Adipocyte (in vitro differentiated cells): Measurements from ENCODE around the gene RAB5B.
"Not testable (repeated sequence)": the region's sequence is repeated elsewhere in the genome, so short reads cannot be mapped to it uniquely, and the experiment has no call there.

Experiments used
- DNase-seq: peaks from one replicate; pipeline ENCODE4 v3.0.0-alpha.2; 2015; ENCODE audit warnings: low read depth
- H3K27me3 ChIP-seq: replicated peaks from 2 replicates; pipeline ENCODE4 v1.7.0; 2013; ENCODE audit warnings: mild to moderate bottlenecking, low read length, moderate library complexity; ENCODE audit not compliant: control insufficient read depth, insufficient read depth
- H3K36me3 ChIP-seq: 2 replicates; pipeline ENCODE4 v1.7.0; 2013; ENCODE audit warnings: low read length, mild to moderate bottlenecking, moderate library complexity; ENCODE audit not compliant: control insufficient read depth, insufficient read depth, severe bottlenecking
- H3K4me1 ChIP-seq: 2 replicates; pipeline ENCODE4 v1.7.0; 2013; ENCODE audit warnings: mild to moderate bottlenecking, low read length, moderate library complexity; ENCODE audit not compliant: control insufficient read depth, insufficient read depth
- H3K4me3 ChIP-seq: 2 replicates; pipeline ENCODE4 v1.7.0; 2013; ENCODE audit warnings: mild to moderate bottlenecking, low read length, moderate library complexity
- H3K9ac ChIP-seq: 2 replicates; pipeline ENCODE4 v1.7.0; 2013; ENCODE audit warnings: mild to moderate bottlenecking, low read length, moderate library complexity
- H3K9me3 ChIP-seq: 2 replicates; pipeline ENCODE4 v1.7.0; 2013; ENCODE audit warnings: mild to moderate bottlenecking, low read length, moderate library complexity; ENCODE audit not compliant: control insufficient read depth

Gene RAB5B

GRCh38 chr12:55972456-55972855, 1.4 kb upstream of the RAB5B start:
- Histone ChIP-seq H3K4me3 (peak overlapping the region; percentile 89), H3K4me1 (peaks cover 31% of the 10 kb centered on the region), H3K9ac (peak overlapping the region; percentile 91), H3K9me3 (no peaks in the 10 kb centered on the region), H3K36me3 (peaks cover 7% of the 10 kb centered on the region), H3K27me3 (no peaks in the 10 kb centered on the region)
- peak; percentile 17 for DNase-seq

GRCh38 chr12:55972911-55973598, 823 bp upstream of the RAB5B start:
- H3K4me1 ChIP-seq = peaks cover 29% of the 10 kb centered on the region
- H3K9me3 ChIP-seq = no peaks in the 10 kb centered on the region
- peak overlapping the region; percentile 91 for H3K9ac ChIP-seq
- peak overlapping the region; percentile 89 for H3K4me3 ChIP-seq
- peaks cover 7% of the 10 kb centered on the region for H3K36me3 ChIP-seq
- H3K27me3 ChIP-seq = no peaks in the 10 kb centered on the region
- DNase-seq = no peak

GRCh38 chr12:55974308-55974730, 441 bp downstream of the RAB5B start:
- H3K36me3 ChIP-seq = peaks cover 7% of the 10 kb centered on the region
- H3K4me3 ChIP-seq = peak overlapping the region; percentile 97
- peaks cover 29% of the 10 kb centered on the region for H3K4me1 ChIP-seq
- no peaks in the 10 kb centered on the region for H3K27me3 ChIP-seq
- DNase-seq = peak; percentile 76
- H3K9me3 ChIP-seq = no peaks in the 10 kb centered on the region
- peak overlapping the region; percentile 100 for H3K9ac ChIP-seq

GRCh38 chr12:55978393-55978792, 4.5 kb downstream of the RAB5B start:
- no peaks in the 10 kb centered on the region for H3K27me3 ChIP-seq
- no peaks in the 10 kb centered on the region for H3K9me3 ChIP-seq
- DNase-seq = no peak
- peaks cover 26% of the 10 kb centered on the region for H3K36me3 ChIP-seq
- peaks cover 13% of the 10 kb centered on the region for H3K4me1 ChIP-seq
- H3K4me3 ChIP-seq = no peak overlapping the region
- no peak overlapping the region for H3K9ac ChIP-seq

GRCh38 chr12:55979069-55979468, 5.2 kb downstream of the RAB5B start:
- Histone ChIP-seq H3K9ac (no peak overlapping the region), H3K4me3 (no peak overlapping the region), H3K27me3 (no peaks in the 10 kb centered on the region), H3K9me3 (no peaks in the 10 kb centered on the region), H3K4me1 (peaks cover 13% of the 10 kb centered on the region), H3K36me3 (peaks cover 30% of the 10 kb centered on the region)
- DNase-seq = no peak

- peaks cover 51% of the 10 kb centered on the region for H3K36me3 ChIP-seq
- not testable (repeated sequence) for H3K27me3 ChIP-seq, H3K4me1 ChIP-seq, H3K9me3 ChIP-seq, DNase-seq, H3K9ac ChIP-seq, H3K4me3 ChIP-seq
These were observed 8.0 kb downstream of the RAB5B start for GRCh38 chr12:55981882-55982281.

- no peaks in the 10 kb centered on the region for H3K4me1 ChIP-seq
- H3K9me3 ChIP-seq = no peaks in the 10 kb centered on the region
- H3K4me3 ChIP-seq = no peak overlapping the region
- H3K36me3 ChIP-seq = peaks cover 51% of the 10 kb centered on the region
- no peak overlapping the region for H3K9ac ChIP-seq
- DNase-seq = no peak
- no peaks in the 10 kb centered on the region for H3K27me3 ChIP-seq
These were observed 8.6 kb downstream of the RAB5B start for GRCh38 chr12:55982319-55982936.

- Histone ChIP-seq H3K36me3 (peaks cover 57% of the 10 kb centered on the region), H3K9ac (no peak overlapping the region), H3K27me3 (no peaks in the 10 kb centered on the region), H3K9me3 (no peaks in the 10 kb centered on the region), H3K4me3 (no peak overlapping the region), H3K4me1 (no peaks in the 10 kb centered on the region)
- DNase-seq = no peak
These were observed 9.5 kb downstream of the RAB5B start for GRCh38 chr12:55983232-55983842.

GRCh38 chr12:55984861-55985260, 11.0 kb downstream of the RAB5B start:
- Histone ChIP-seq H3K4me1 (no peaks in the 10 kb centered on the region), H3K9me3 (no peaks in the 10 kb centered on the region), H3K4me3 (no peak overlapping the region), H3K27me3 (no peaks in the 10 kb centered on the region), H3K9ac (no peak overlapping the region), H3K36me3 (peaks cover 63% of the 10 kb centered on the region)
- DNase-seq = no peak

- DNase-seq = no peak
- Histone ChIP-seq H3K9me3 (no peaks in the 10 kb centered on the region), H3K9ac (no peak overlapping the region), H3K36me3 (peaks cover 64% of the 10 kb centered on the region), H3K4me3 (no peak overlapping the region), H3K27me3 (no peaks in the 10 kb centered on the region), H3K4me1 (no peaks in the 10 kb centered on the region)
These were observed 11.5 kb downstream of the RAB5B start for GRCh38 chr12:55985341-55985740.

- H3K9ac ChIP-seq, DNase-seq, H3K4me1 ChIP-seq, H3K9me3 ChIP-seq, H3K4me3 ChIP-seq, H3K27me3 ChIP-seq: not testable (repeated sequence)
- H3K36me3 ChIP-seq = peaks cover 69% of the 10 kb centered on the region
These were observed 12.1 kb downstream of the RAB5B start for GRCh38 chr12:55985976-55986375.
